Fibroblast of skin of back (primary cell): ENCODE measurements around the gene ZNF860.
"Not testable (repeated sequence)": the region's sequence is repeated elsewhere in the genome, so short reads cannot be mapped to it uniquely, and the experiment has no call there.

ENCODE experiments used
- DNase-seq: peaks from one replicate; pipeline ENCODE4 v3.0.0-alpha.2; 2013

Gene ZNF860

GRCh38 chr3:31962801-31963205 lies 18.7 kb upstream of the ZNF860 start:
- peak; percentile 21 for DNase-seq

GRCh38 chr3:31966978-31967591 lies 14.5 kb upstream of the ZNF860 start:
- no peak for DNase-seq

GRCh38 chr3:31967592-31967991 lies 14.0 kb upstream of the ZNF860 start:
- DNase-seq, result no peak

GRCh38 chr3:31968369-31968926 lies 13.1 kb upstream of the ZNF860 start:
- DNase-seq, result peak; percentile 83

GRCh38 chr3:31968927-31969418 lies 12.6 kb upstream of the ZNF860 start:
- DNase-seq, result peak; percentile 98

GRCh38 chr3:31971607-31972006 lies 9.9 kb upstream of the ZNF860 start:
- DNase-seq, result no peak

- no peak for DNase-seq
Observed at GRCh38 chr3:31973081-31973480, 8.5 kb upstream of the ZNF860 start.

- no peak for DNase-seq
Observed at GRCh38 chr3:31973837-31974236, 7.7 kb upstream of the ZNF860 start.

- no peak for DNase-seq
Observed at GRCh38 chr3:31974471-31974870, 7.1 kb upstream of the ZNF860 start.

- DNase-seq, result no peak
Observed at GRCh38 chr3:31974964-31975363, 6.6 kb upstream of the ZNF860 start.

- no peak for DNase-seq
Observed at GRCh38 chr3:31976302-31976701, 5.2 kb upstream of the ZNF860 start.

- no peak for DNase-seq
Observed at GRCh38 chr3:31977736-31978135, 3.8 kb upstream of the ZNF860 start.

- no peak for DNase-seq
Observed at GRCh38 chr3:31978553-31978952, 3.0 kb upstream of the ZNF860 start.

- no peak for DNase-seq
Observed at GRCh38 chr3:31979001-31979697, 2.4 kb upstream of the ZNF860 start.

GRCh38 chr3:31980530-31981205 lies 882 bp upstream of the ZNF860 start:
- DNase-seq, result peak; percentile 42

GRCh38 chr3:31984321-31984720 lies 2.8 kb downstream of the ZNF860 start:
- DNase-seq, result no peak

GRCh38 chr3:31985831-31986230 lies 4.3 kb downstream of the ZNF860 start:
- DNase-seq, result no peak

- peak; percentile 29 for DNase-seq
Observed at GRCh38 chr3:31988271-31988670, 6.7 kb downstream of the ZNF860 start.

GRCh38 chr3:31992995-31993394 lies 11.4 kb downstream of the ZNF860 start:
- not testable (repeated sequence) for DNase-seq

- DNase-seq, result no peak
Observed at GRCh38 chr3:31993843-31994242, 12.3 kb downstream of the ZNF860 start.

- DNase-seq, result not testable (repeated sequence)
Observed at GRCh38 chr3:31995026-31995425, 13.5 kb downstream of the ZNF860 start.

- no peak for DNase-seq
Observed at GRCh38 chr3:31996195-31996594, 14.6 kb downstream of the ZNF860 start.

GRCh38 chr3:31997500-31997899 lies 15.9 kb downstream of the ZNF860 start:
- DNase-seq, result no peak
